HFFc6 (cell line): Measurements from ENCODE around the gene CHERP. TPM values are rescaled to one million over a fixed set of nuclear protein-coding genes. Genes with fewer than 3 reads are reported as not detected.

Experiments used
- DNase-seq: peaks from one replicate; pipeline ENCODE4 v3.0.0-alpha.2; 2018
- H3K27ac Mint-ChIP-seq: 2 replicates; pipeline ENCODE4 v1.8.0; 2020; ENCODE audit warnings: mild to moderate bottlenecking, mixed read lengths
- H3K27me3 Mint-ChIP-seq: 2 replicates; pipeline ENCODE4 v1.8.0; 2021; ENCODE audit warnings: mild to moderate bottlenecking, moderate library complexity, mixed read lengths; ENCODE audit not compliant: insufficient read depth
- H3K36me3 Mint-ChIP-seq: 2 replicates; pipeline ENCODE4 v1.8.0; 2021; ENCODE audit warnings: low read depth, mixed read lengths
- H3K4me1 Mint-ChIP-seq: 2 replicates; pipeline ENCODE4 v1.8.0; 2020; ENCODE audit warnings: low read depth, mixed read lengths
- H3K4me3 Mint-ChIP-seq: 2 replicates; pipeline ENCODE4 v1.8.0; 2020; ENCODE audit warnings: mild to moderate bottlenecking, moderate library complexity, mixed read lengths
- H3K9me3 Mint-ChIP-seq: 2 replicates; pipeline ENCODE4 v1.8.0; 2020; ENCODE audit warnings: mild to moderate bottlenecking, mixed read lengths
- total RNA-seq, 6 experiments: library from RNA; stranded (reverse); fragmentation: NEBNext Ultra II Directional; extraction: Animal tissue kit (Norgen Biotek cat#: 25700); gene quantifications; 2 replicates in 1 of 6; 3 replicates in 5 of 6; pipeline ENCODE4 v1.2.3, GENCODE V29; 2021
- TF ChIP-seq, protein P1 (sequence below): fragments of 200-600 bp; sonication (generic); IDR thresholded peaks from 2 replicates; pipeline ENCODE4 v1.5.0; 2021; ENCODE audit warnings: antibody characterized with exemption, mild to moderate bottlenecking

CHERP gene
- total RNA-seq, 6 experiments from 2014 or later: 30.4 to 38.5 (median 34.6) TPM

DNA sequence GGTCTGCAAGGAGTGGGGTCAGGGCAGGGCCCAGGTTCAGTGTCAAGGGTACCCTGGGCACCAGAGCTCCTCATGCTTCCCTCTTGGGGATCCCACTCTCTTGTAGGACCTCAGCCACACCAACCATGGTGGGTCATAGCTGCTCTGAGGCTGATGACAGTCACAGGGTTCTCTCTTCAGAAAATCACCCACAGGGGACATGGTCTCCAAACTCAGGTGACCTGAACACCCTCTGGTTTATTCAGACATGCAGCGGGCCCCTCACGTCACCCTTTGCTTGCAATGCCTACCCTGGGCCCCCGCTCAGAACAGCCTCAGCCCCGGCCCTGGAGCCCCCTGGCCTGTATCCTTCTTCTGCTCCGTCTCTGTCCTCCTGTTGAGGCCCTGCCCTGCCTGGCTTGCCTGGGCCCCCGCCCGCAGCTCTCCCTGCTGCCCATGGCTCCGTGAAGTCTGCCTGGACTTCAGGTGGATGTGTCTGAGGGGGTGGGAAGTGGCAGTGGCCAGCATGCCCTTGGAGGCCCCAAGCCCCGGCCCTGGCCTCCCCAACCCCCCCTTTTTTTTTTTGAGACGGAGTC lies 20.4 kb downstream of the CHERP start:
- Mint-ChIP-seq H3K27me3 (peaks cover 3% of the 10 kb centered on the region), H3K4me3 (no peak overlapping the region), H3K27ac (no peak overlapping the region), H3K9me3 (no peaks in the 10 kb centered on the region), H3K4me1 (no peaks in the 10 kb centered on the region), H3K36me3 (peaks cover 37% of the 10 kb centered on the region)
- TF ChIP-seq, protein P1, sequence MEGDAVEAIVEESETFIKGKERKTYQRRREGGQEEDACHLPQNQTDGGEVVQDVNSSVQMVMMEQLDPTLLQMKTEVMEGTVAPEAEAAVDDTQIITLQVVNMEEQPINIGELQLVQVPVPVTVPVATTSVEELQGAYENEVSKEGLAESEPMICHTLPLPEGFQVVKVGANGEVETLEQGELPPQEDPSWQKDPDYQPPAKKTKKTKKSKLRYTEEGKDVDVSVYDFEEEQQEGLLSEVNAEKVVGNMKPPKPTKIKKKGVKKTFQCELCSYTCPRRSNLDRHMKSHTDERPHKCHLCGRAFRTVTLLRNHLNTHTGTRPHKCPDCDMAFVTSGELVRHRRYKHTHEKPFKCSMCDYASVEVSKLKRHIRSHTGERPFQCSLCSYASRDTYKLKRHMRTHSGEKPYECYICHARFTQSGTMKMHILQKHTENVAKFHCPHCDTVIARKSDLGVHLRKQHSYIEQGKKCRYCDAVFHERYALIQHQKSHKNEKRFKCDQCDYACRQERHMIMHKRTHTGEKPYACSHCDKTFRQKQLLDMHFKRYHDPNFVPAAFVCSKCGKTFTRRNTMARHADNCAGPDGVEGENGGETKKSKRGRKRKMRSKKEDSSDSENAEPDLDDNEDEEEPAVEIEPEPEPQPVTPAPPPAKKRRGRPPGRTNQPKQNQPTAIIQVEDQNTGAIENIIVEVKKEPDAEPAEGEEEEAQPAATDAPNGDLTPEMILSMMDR: no peak
- DNase-seq: no peak

DNA sequence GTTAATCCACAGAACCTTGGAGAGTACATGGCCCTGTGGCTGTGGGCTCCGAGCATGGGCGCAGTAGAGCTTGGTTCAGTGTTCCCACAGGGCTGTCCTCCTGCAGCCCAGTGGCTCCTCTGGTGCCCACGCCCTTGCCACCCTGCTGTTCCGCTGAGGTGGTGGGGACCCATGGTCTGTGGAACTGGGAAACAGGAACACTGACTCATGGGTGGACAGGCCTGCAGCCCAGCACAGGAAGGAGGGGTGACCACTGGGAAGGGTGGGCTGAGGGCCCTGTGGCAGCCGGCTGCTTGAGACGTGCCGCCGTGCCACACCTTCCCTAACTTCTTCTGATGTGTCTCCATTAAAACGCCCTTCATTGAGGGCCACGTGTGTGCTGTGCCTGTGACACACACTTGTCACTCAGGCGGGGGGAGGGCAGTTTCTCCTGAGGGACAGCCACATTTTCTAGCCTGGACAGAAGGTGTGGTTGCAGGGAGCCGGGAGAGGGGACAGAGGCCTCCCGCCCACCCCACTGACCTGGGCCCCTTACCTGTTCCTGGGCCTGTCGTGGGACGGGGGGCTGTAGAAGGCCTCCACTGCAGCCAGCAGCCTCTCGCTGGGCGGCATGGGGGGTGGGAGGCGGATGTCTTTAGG lies 21.1 kb downstream of the CHERP start:
- no peak overlapping the region for H3K27ac Mint-ChIP-seq
- peaks cover 37% of the 10 kb centered on the region for H3K36me3 Mint-ChIP-seq
- peaks cover 3% of the 10 kb centered on the region for H3K27me3 Mint-ChIP-seq
- no peaks in the 10 kb centered on the region for H3K4me1 Mint-ChIP-seq
- no peaks in the 10 kb centered on the region for H3K9me3 Mint-ChIP-seq
- TF ChIP-seq, protein P1: no peak
- no peak overlapping the region for H3K4me3 Mint-ChIP-seq
- no peak for DNase-seq

DNA sequence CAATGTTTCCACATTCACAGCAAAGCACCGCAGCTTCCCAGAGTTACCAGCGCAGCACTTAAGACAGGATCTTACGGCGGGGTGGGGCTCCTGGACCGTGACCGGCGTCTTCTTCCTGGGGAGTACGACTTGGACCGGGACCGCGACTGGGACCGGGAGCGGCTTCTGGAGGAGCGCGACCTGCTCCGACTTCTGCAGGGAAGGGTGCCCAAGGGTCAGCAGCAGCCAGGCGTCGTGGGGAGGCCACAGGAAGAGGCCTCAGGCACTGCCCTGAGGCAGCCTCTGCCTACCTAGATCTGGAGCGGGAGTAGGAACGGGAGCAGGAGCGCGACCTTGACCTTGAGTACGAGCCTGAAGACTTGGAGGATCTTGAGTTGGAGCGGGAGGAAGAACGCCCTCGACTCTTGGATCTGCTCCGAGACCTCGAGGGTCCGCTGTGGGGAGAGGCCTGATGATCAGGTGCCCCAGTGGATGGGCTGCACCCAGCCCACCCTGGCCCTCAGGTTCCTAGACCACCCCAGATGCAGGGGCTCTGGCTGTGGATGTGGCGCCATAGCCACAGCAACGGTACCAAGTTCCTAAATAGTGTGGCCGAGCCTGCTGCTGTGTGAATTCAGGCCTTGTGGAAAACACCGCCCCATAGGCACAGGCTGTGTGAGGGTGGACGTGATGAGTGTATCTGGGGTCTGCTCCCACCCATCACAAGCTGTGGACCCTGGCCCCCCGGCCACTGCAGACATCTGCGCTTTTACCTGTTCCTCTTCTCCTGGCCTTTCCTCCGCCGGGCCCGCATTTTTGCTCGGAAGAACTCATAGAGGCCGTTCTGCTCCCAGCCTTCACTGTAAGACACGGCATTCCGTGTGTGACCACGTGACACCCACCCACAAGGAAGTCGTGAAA lies 21.9 kb downstream of the CHERP start:
- no peaks in the 10 kb centered on the region for H3K9me3 Mint-ChIP-seq
- TF ChIP-seq, protein P1: no peak
- H3K27ac Mint-ChIP-seq: no peak overlapping the region
- H3K36me3 Mint-ChIP-seq: peaks cover 37% of the 10 kb centered on the region
- H3K27me3 Mint-ChIP-seq: peaks cover 3% of the 10 kb centered on the region
- DNase-seq: no peak
- no peak overlapping the region for H3K4me3 Mint-ChIP-seq
- H3K4me1 Mint-ChIP-seq: no peaks in the 10 kb centered on the region

DNA sequence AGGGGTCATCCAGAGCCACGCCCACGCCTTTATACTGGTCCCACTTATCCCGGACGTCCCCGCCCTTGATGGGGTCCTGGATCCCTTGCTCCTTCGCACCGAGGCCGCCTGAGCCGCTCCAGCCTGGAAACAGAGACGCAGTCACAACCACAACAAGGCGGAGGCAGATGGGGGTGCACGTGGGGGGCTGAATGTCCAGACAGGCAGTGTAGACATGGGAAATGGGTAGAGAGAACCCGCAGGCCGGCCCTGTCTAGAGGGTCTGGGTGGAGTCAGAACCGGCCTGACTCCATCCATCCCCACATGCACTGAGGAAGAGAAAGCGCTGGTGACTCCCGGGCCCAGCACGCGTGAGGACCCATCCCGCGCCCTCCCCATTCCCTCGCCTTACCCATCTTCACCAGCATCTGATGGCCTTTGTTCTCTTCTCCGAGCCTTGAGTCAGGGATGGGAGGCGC lies 23.0 kb downstream of the CHERP start:
- TF ChIP-seq, protein P1: no peak
- H3K27ac Mint-ChIP-seq: no peak overlapping the region
- H3K36me3 Mint-ChIP-seq: peaks cover 37% of the 10 kb centered on the region
- H3K4me3 Mint-ChIP-seq: no peak overlapping the region
- H3K4me1 Mint-ChIP-seq: no peaks in the 10 kb centered on the region
- H3K9me3 Mint-ChIP-seq: no peaks in the 10 kb centered on the region
- no peak for DNase-seq
- H3K27me3 Mint-ChIP-seq: peaks cover 3% of the 10 kb centered on the region

DNA sequence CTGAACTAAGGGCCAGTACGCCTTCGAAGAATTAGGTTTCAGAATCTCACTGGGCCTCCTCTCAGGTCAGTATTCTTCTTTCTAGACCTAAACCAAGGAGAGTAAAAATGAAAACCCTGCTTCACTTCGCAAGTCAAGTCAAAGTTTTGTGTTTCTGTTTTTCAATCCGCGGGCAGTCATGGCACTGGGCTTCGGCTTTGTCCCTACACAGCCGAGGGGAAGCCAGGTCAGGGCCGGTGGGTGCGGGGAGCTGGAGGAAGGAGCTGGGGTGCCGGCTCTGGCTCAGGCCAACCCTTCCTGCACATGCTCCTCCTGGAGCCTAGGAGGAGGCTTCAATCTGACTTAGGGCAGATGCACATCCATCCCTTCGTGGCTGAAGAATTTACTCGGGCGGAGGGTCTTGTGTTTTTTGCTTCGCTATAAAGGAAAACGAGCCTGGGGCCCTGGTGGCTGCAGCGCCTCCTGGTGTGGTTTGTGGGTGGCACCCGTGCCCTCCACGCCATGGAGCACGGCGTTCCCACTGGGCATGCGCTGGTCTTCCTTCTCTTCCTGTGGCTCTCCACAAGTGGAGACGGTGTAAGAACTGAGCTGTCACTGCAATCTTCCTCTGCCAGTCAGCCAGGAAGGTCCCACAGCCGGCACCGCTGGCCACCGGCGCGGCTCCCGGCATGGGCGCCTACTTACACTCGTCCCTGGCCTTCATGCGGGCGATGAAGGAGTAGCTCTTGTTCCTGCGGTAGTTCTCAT lies 23.6 kb downstream of the CHERP start:
- Mint-ChIP-seq H3K36me3 (peaks cover 34% of the 10 kb centered on the region), H3K9me3 (no peaks in the 10 kb centered on the region), H3K27ac (no peak overlapping the region), H3K4me3 (no peak overlapping the region), H3K4me1 (no peaks in the 10 kb centered on the region), H3K27me3 (peaks cover 3% of the 10 kb centered on the region)
- DNase-seq: no peak
- TF ChIP-seq, protein P1: peak; percentile 48
